ENCODE measurements around the gene CASQ1.

The CASQ1 gene

DNA sequence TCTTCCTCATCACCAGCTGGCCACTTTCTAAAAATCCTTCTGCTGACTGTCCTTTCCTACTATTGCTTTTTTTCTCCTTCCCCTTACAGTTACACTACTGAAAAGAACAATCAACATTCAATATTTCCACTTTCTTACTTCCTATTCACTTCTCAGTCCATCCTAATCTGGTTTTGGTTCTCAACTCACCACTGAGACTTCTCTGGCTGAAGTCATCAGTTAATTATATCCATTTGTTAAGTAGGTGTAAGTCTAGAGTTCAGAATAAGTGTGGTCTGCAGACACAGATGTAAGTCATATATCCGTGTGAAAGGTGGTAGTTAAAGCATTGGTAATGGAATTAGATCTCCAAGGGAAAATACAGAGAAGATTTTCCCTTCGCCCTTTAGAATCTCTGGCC, 36.2 kb downstream of the CASQ1 start:
- H3K9me3 Mint-ChIP-seq: no peaks in the 10 kb centered on the region
- H3K27ac Mint-ChIP-seq (ENCODE audit: low read depth): no peak overlapping the region
- H3K27me3 Mint-ChIP-seq: no peaks in the 10 kb centered on the region
- H3K36me3 Mint-ChIP-seq (ENCODE audit: insufficient read depth): peaks cover 55% of the 10 kb centered on the region
- no peaks in the 10 kb centered on the region for H3K4me1 Mint-ChIP-seq
- ATAC-seq (replicated peaks; ENCODE audit: extremely low read depth, poor library complexity, severe bottlenecking): no peak
- H3K4me3 Mint-ChIP-seq: no peak overlapping the region
- DNase-seq (ENCODE audit: low spot score in 2 of 2): no peak

DNA sequence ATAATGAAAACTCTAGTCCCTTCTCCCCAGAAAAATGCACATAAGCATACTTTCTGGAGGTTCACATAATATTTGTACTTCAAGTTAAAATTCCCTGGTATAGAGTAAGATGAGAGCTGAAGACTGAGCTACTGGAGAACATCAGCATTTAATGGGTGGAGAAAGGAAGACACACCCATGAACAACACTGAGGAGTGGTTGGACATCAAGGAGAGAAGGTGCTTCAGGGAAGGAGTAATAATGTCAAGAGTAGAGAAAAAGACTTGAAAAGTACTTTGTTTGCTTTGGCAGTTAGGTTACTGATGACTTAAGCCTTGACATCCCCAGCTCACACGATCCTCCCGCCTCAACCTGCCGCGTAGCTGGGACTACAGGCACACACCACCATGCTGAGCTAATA, 36.7 kb downstream of the CASQ1 start:
- no peak for ATAC-seq (replicated peaks; ENCODE audit: extremely low read depth, poor library complexity, severe bottlenecking)
- H3K27ac Mint-ChIP-seq (ENCODE audit: low read depth): no peak overlapping the region

DNA sequence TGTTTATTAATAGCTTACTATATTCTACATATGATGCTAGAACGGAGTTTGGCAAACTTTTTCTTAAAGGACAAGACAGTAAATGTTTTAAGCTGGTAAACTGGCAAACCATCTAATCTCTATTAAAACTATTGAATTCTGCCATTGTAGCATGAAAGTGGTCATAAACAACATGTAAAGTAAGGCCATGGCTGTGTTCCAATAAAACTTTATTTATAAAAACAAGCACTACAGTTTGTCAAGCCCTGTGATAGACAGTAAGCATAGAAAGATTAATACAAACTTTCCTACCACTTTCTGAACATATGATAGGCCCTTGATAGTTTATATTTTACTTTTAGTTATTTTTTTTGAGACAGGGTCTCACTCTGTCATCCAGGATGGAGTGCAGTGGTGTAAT, 37.2 kb downstream of the CASQ1 start:
- H3K9me3 Mint-ChIP-seq: no peaks in the 10 kb centered on the region
- H3K27ac Mint-ChIP-seq (ENCODE audit: low read depth): no peak overlapping the region
- no peaks in the 10 kb centered on the region for H3K4me1 Mint-ChIP-seq
- no peak overlapping the region for H3K4me3 Mint-ChIP-seq
- no peak for ATAC-seq (replicated peaks; ENCODE audit: extremely low read depth, poor library complexity, severe bottlenecking)
- H3K27me3 Mint-ChIP-seq: no peaks in the 10 kb centered on the region
- DNase-seq (ENCODE audit: low spot score in 2 of 2): no peak
- H3K36me3 Mint-ChIP-seq (ENCODE audit: insufficient read depth): peaks cover 52% of the 10 kb centered on the region

More for the DNA sequence above, 36.7 kb downstream of the CASQ1 start:
- Mint-ChIP-seq H3K4me3 (no peak overlapping the region), H3K4me1 (no peaks in the 10 kb centered on the region), H3K9me3 (no peaks in the 10 kb centered on the region), H3K36me3 (ENCODE audit: insufficient read depth) (peaks cover 56% of the 10 kb centered on the region), H3K27me3 (no peaks in the 10 kb centered on the region)
- no peak for DNase-seq (ENCODE audit: low spot score in 2 of 2)

DNA sequence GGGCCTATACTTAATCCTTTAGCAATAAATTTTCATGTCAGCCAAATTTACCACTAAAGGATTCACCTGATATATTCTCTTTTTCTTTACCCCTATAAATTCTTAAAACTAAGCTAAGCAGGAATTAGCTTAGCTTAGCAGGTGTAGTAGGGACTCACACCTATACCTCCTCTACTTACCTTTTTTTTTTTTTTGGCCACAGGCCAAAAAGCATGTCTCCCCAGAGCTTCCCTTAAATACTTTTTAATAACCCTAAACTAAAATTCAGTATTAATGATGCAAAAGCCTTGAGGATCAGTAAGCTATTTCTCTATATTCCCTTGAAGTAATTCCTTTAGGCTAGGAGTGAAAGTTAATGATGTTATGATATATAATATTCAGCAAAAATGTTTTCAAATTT, 38.1 kb downstream of the CASQ1 start:
- Mint-ChIP-seq H3K27me3 (no peaks in the 10 kb centered on the region), H3K9me3 (no peaks in the 10 kb centered on the region), H3K27ac (ENCODE audit: low read depth) (no peak overlapping the region), H3K36me3 (ENCODE audit: insufficient read depth) (peaks cover 49% of the 10 kb centered on the region), H3K4me1 (no peaks in the 10 kb centered on the region), H3K4me3 (no peak overlapping the region)
- ATAC-seq (replicated peaks; ENCODE audit: extremely low read depth, poor library complexity, severe bottlenecking) (no peak), DNase-seq (ENCODE audit: low spot score in 2 of 2) (no peak)

DNA sequence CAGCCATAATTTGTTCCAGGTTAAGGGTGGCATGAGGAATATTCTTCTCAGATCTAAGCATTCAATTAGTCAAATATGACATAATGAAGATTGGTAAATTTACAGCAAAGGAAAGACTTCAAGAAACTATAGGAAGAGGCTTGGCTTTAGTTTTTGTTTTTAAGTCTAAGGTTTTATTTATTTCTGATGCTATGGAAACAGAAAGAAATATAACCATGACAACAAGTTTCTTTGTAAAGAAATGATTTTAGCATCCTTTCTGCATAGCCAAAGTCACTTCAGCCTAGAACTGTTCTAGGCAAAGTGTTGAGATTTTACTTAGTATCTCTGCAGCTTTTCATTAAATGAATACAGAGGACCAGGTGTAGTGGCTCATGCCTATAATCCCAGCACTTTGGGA, 42.5 kb downstream of the CASQ1 start:
- Mint-ChIP-seq H3K27me3 (no peaks in the 10 kb centered on the region), H3K4me3 (no peak overlapping the region), H3K4me1 (peaks cover 6% of the 10 kb centered on the region), H3K36me3 (ENCODE audit: insufficient read depth) (peaks cover 65% of the 10 kb centered on the region), H3K27ac (ENCODE audit: low read depth) (peak overlapping the region; percentile 39), H3K9me3 (no peaks in the 10 kb centered on the region)
- peak; percentile 24 for ATAC-seq (replicated peaks; ENCODE audit: extremely low read depth, poor library complexity, severe bottlenecking)
- DNase-seq (ENCODE audit: low spot score in 2 of 2): no peak

DNA sequence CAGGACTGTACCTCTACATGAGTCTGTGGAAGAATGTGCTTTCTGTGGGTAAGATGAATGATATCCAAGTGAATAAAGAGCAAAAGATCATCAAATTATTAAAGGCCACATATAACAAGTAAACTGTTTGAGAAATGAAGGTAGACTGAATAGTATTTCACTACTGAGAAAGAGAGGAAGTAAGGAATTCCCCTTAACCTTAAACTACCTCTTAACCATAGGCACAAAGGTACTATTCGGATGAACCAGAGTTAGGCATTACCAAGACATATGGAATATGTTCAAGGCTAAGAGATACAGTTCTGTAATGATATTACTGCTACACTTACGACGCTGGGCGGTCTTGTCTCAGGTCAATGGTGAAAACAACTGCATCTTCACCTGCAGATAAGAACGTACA, 46.4 kb downstream of the CASQ1 start:
- H3K4me3 Mint-ChIP-seq: no peak overlapping the region
- H3K4me1 Mint-ChIP-seq: peaks cover 21% of the 10 kb centered on the region
- H3K27me3 Mint-ChIP-seq: no peaks in the 10 kb centered on the region
- ATAC-seq (replicated peaks; ENCODE audit: extremely low read depth, poor library complexity, severe bottlenecking): no peak
- DNase-seq (ENCODE audit: low spot score in 2 of 2): no peak
- H3K36me3 Mint-ChIP-seq (ENCODE audit: insufficient read depth): peaks cover 48% of the 10 kb centered on the region
- no peak overlapping the region for H3K27ac Mint-ChIP-seq (ENCODE audit: low read depth)
- H3K9me3 Mint-ChIP-seq: no peaks in the 10 kb centered on the region

DNA sequence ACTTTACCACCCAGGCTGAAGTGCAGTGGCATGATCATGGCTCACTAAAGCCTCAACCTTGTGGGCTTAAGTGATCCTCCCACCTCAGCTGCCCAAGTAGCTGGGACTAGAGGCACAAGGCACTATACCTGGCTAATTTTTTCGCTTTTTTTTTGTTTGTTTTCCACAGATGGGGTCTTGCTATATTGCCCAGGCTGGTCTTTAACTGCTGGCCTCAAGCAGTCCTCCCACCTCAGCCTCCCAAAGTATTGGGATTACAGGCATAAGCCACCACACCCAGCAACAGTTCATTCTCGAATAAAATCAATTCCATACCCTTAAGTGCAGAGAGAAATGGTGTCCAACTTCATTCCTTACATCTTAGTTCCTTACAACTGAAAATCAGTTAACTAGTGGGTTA, 47.2 kb downstream of the CASQ1 start:
- no peak overlapping the region for H3K27ac Mint-ChIP-seq (ENCODE audit: low read depth)
- H3K36me3 Mint-ChIP-seq (ENCODE audit: insufficient read depth): peaks cover 48% of the 10 kb centered on the region
- ATAC-seq (replicated peaks; ENCODE audit: extremely low read depth, poor library complexity, severe bottlenecking) (no peak), DNase-seq (ENCODE audit: low spot score in 2 of 2) (no peak)
- H3K4me1 Mint-ChIP-seq: peaks cover 21% of the 10 kb centered on the region
- no peak overlapping the region for H3K4me3 Mint-ChIP-seq
- no peaks in the 10 kb centered on the region for H3K27me3 Mint-ChIP-seq
- H3K9me3 Mint-ChIP-seq: no peaks in the 10 kb centered on the region

DNA sequence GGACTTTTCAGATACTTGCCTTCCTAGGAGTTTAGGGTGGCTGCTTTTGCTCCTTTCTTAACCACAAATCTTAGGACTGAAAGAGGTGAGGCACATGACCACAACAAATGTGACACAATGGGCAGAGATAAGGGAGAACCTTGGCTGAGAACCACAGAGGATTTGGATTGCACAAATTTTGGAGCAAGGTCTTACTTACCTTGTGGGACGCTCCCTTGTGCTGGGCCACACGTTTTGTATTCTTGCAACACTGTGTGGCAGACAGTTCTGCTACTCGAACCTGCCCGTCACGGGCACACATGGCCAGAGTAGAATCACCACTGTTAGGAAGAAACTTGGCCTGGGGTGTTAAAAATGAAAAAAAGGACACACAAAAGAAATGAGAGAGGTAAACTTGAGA, 48.0 kb downstream of the CASQ1 start:
- Mint-ChIP-seq H3K27me3 (no peaks in the 10 kb centered on the region), H3K36me3 (ENCODE audit: insufficient read depth) (peaks cover 49% of the 10 kb centered on the region), H3K9me3 (no peaks in the 10 kb centered on the region), H3K27ac (ENCODE audit: low read depth) (no peak overlapping the region), H3K4me1 (peaks cover 30% of the 10 kb centered on the region), H3K4me3 (no peak overlapping the region)
- ATAC-seq (replicated peaks; ENCODE audit: extremely low read depth, poor library complexity, severe bottlenecking) (no peak), DNase-seq (ENCODE audit: low spot score in 2 of 2) (no peak)

DNA sequence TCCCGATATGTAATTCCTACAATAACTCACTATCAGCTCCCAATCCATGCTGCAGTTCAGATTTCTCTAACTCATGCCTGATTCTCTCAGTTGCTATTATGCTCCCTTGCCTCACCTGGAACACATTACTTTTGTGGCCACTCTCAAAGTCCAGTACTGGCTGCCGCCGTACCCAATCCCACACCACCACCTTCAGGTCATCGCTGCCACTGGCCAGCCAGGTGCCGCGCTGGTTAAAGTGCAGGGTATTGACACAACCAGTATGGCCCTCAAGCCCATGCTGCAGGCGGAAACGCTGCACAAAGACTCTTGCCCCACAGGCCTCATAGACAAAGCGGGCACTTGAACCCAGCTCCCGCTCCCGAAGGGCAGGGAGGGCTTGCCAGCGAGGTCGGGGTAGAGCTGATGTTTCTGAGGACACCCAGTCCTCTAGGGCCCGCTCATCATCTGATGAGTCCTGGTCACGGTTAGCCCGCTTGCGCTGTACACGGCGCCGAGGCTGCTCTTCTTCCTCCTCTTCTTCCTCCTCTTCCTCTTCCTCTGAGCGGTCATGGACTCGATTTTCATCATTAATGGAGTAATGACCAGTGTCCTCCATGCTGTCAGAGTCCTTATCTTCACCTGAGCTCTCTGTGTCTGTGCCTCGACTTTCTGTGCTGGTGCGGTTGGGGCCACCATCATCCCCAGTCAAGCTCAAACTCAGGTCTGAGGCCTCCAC, 49.4 kb downstream of the CASQ1 start:
- Mint-ChIP-seq H3K4me3 (no peak overlapping the region), H3K4me1 (peaks cover 30% of the 10 kb centered on the region), H3K36me3 (ENCODE audit: insufficient read depth) (peaks cover 41% of the 10 kb centered on the region), H3K27me3 (no peaks in the 10 kb centered on the region), H3K9me3 (no peaks in the 10 kb centered on the region), H3K27ac (ENCODE audit: low read depth) (no peak overlapping the region)
- ATAC-seq (replicated peaks; ENCODE audit: extremely low read depth, poor library complexity, severe bottlenecking): no peak
- no peak for DNase-seq (ENCODE audit: low spot score in 2 of 2)

DNA sequence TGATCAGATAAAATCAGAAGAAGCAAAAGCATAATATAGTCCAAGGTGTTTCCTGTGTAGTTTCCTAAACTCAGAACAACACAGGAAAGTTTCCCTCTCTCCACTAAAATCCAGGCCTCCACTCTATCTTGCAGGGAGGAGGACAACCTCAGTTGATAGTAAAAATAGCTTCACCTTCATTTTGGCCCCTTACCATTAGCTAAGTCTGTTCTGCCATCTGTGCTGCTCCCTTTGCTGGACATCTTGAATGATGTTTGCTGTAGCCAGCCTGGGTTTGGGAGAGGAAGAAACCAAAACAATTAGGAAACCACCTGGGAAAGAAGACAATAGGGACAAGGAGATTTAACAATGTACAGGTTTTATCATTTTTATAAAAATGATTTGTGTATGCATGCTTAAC, 53.4 kb downstream of the CASQ1 start:
- no peak for DNase-seq (ENCODE audit: low spot score in 2 of 2)
- H3K9me3 Mint-ChIP-seq: no peaks in the 10 kb centered on the region
- peak overlapping the region; percentile 64 for H3K27ac Mint-ChIP-seq (ENCODE audit: low read depth)
- no peak for ATAC-seq (replicated peaks; ENCODE audit: extremely low read depth, poor library complexity, severe bottlenecking)
- peaks cover 28% of the 10 kb centered on the region for H3K4me1 Mint-ChIP-seq
- H3K4me3 Mint-ChIP-seq: no peak overlapping the region
- H3K36me3 Mint-ChIP-seq (ENCODE audit: insufficient read depth): peaks cover 19% of the 10 kb centered on the region
- no peaks in the 10 kb centered on the region for H3K27me3 Mint-ChIP-seq

DNA sequence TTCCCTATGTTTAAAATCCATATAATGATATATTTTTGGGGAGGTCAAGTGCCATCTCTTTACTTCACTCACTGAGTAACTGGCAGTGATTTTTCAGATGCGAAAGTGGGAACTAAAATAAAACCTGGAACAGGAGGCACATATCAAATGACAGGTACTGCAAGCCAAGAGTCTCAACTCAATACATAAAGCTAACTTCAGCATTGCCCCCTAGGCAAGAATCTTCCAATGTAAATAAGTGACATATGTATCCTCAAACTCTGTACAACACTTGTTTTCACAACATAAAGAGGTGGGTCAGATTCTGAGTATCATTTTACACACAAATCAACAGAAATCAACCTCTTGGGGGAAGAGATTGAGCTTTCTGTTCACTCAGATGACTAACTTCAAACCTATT, 53.8 kb downstream of the CASQ1 start:
- Mint-ChIP-seq H3K4me1 (peaks cover 27% of the 10 kb centered on the region), H3K27ac (ENCODE audit: low read depth) (no peak overlapping the region), H3K9me3 (no peaks in the 10 kb centered on the region), H3K27me3 (no peaks in the 10 kb centered on the region), H3K4me3 (no peak overlapping the region), H3K36me3 (ENCODE audit: insufficient read depth) (peaks cover 16% of the 10 kb centered on the region)
- DNase-seq (ENCODE audit: low spot score in 2 of 2) (no peak), ATAC-seq (replicated peaks; ENCODE audit: extremely low read depth, poor library complexity, severe bottlenecking) (no peak)

DNA sequence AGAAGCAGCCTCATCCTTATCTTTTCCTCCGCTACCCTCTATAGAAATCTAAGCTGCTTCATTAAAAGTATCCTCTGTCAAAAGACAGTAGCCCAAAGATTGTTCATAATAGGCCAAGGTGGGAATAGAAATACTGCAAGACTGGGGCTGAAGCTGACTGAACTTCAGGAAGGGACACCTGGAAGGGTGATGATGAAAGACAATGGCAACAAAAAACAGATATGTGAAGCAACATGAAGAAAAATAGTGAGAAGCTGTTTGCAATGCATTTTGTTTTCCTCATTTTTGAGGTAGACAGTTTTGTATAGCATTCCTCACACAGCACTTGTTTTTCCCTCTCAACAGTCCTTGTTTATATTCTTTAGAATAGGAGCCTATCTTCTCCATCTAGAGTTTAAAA, 55.1 kb downstream of the CASQ1 start:
- peaks cover 13% of the 10 kb centered on the region for H3K36me3 Mint-ChIP-seq (ENCODE audit: insufficient read depth)
- no peaks in the 10 kb centered on the region for H3K9me3 Mint-ChIP-seq
- H3K4me3 Mint-ChIP-seq: no peak overlapping the region
- H3K27me3 Mint-ChIP-seq: no peaks in the 10 kb centered on the region
- no peak for DNase-seq (ENCODE audit: low spot score in 2 of 2)
- H3K4me1 Mint-ChIP-seq: peaks cover 20% of the 10 kb centered on the region
- H3K27ac Mint-ChIP-seq (ENCODE audit: low read depth): peak overlapping the region; percentile 2
- no peak for ATAC-seq (replicated peaks; ENCODE audit: extremely low read depth, poor library complexity, severe bottlenecking)

DNA sequence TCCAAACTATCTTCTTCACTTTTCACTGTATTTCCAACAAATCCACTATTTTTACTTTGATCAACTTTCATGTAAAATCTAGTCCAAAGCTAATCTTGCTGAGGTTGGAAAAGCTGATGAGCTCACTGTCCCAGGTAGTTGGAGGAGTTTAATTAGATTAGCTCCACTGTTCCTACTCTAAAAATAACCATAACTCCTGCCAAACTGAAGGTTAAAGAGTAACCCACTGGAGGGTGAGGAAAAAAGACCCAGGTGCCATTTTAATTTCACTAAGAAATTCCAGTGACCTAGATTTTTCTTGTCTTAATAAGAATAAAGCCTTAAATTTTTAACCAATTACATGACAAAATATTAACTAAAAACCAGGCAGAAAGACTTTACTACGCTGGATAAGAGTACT, 56.7 kb downstream of the CASQ1 start:
- H3K27ac Mint-ChIP-seq (ENCODE audit: low read depth): no peak overlapping the region
- ATAC-seq (replicated peaks; ENCODE audit: extremely low read depth, poor library complexity, severe bottlenecking) (no peak), DNase-seq (ENCODE audit: low spot score in 2 of 2) (no peak)
- no peak overlapping the region for H3K4me3 Mint-ChIP-seq
- no peaks in the 10 kb centered on the region for H3K9me3 Mint-ChIP-seq
- H3K27me3 Mint-ChIP-seq: no peaks in the 10 kb centered on the region
- H3K4me1 Mint-ChIP-seq: peaks cover 24% of the 10 kb centered on the region
- H3K36me3 Mint-ChIP-seq (ENCODE audit: insufficient read depth): peaks cover 6% of the 10 kb centered on the region

Data from central memory CD8-positive, alpha-beta T cell (primary cell).